Measurements from ENCODE around the gene PLD2.

The PLD2 gene

GRCh38 chr17:4806456-4806776 is 536 bp upstream of the PLD2 start:
- Histone ChIP-seq H3K14ac (ENCODE audit: low read length in 2 of 2) (peak overlapping the region in 1 of 2 experiments; percentile 2), H3K27me3 (ENCODE audit: control insufficient read depth in 1 of 2, insufficient read depth in 1 of 2, low read length in 2 of 2) (no peaks in the 10 kb centered on the region), H3K4me2 (ENCODE audit: low read length, poor library complexity, severe bottlenecking) (peak overlapping the region; percentile 74), H4K8ac (ENCODE audit: low read length) (peak overlapping the region; percentile 37), H2BK15ac (ENCODE audit: low read depth, poor library complexity, severe bottlenecking) (no peak overlapping the region), H3K27ac (ENCODE audit: low read length, poor library complexity, severe bottlenecking) (no peak overlapping the region), H3K9me3 (ENCODE audit: control insufficient read depth, low read length) (no peaks in the 10 kb centered on the region), H2BK120ac (ENCODE audit: low read depth, low read length) (no peak overlapping the region), H3K4me1 (ENCODE audit: control insufficient read depth, insufficient read depth, low read depth, low read length) (peaks cover 8% of the 10 kb centered on the region), H2AFZ (ENCODE audit: low read depth, low read length) (peak overlapping the region; percentile 76), H3K4ac (ENCODE audit: low read depth in 1 of 2, low read length in 2 of 2) (no peak overlapping the region), H3K23ac (ENCODE audit: low read length in 2 of 2) (no peak overlapping the region), H2AK5ac (ENCODE audit: low read length, severe bottlenecking) (no peak overlapping the region), H4K91ac (ENCODE audit: low read length) (no peak overlapping the region), H3K79me1 (replicated peaks; ENCODE audit: low read length, poor library complexity, severe bottlenecking) (peaks cover 29% of the 10 kb centered on the region), H3K18ac (ENCODE audit: low read depth in 1 of 2, low read length in 2 of 2) (peak overlapping the region; percentile 37), H3K4me3 (ENCODE audit: insufficient read depth in 1 of 2, low read depth in 1 of 2, low read length in 2 of 2) (peak overlapping the region; percentile 83 to 86), H2BK5ac (ENCODE audit: low read depth, low read length, poor library complexity, severe bottlenecking) (no peak overlapping the region), H3K36me3 (ENCODE audit: control insufficient read depth in 1 of 2, insufficient read depth in 2 of 2, low read depth in 1 of 2, low read length in 2 of 2) (peaks cover 22 to 23% of the 10 kb centered on the region in 2 experiments), H3K9ac (ENCODE audit: low read length) (peak overlapping the region; percentile 86), H2BK12ac (ENCODE audit: low read length in 2 of 2) (no peak overlapping the region)
- peak; percentile 9 for DNase-seq
- 0% methylated on average over 10 of the region's 16 CpGs for WGBS

DNA sequence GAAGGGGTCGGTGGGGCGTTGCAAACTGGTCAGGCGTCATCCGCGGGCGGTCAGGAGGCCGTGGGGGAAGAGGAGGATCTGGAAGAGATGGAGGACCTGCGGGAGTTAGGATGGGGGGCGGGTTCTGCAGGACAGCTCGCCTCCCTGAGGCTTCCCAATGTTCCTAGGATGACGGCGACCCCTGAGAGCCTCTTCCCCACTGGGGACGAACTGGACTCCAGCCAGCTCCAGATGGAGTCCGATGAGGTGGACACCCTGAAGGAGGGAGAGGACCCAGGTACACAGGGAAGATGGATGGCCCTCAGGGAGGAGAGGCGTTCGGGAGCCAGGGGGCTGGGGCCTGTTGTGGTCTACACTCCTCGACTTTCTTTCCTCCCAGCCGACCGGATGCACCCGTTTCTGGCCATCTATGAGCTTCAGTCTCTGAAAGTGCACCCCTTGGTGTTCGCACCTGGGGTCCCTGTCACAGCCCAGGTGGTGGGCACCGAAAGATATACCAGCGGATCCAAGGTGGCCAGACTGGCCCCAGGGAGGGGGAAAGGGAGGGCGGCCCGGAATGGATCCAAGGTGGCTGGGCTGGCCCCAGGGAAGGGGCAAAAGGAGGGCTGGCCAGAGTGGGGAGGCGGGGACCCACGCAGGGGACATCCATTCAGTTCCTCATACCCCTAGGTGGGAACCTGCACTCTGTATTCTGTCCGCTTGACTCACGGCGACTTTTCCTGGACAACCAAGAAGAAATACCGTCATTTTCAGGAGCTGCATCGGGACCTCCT is 839 bp downstream of the PLD2 start:
- Histone ChIP-seq H2BK12ac (ENCODE audit: low read length in 2 of 2) (no peak overlapping the region), H3K27me3 (ENCODE audit: control insufficient read depth in 1 of 2, insufficient read depth in 1 of 2, low read length in 2 of 2) (no peaks in the 10 kb centered on the region), H3K27ac (ENCODE audit: low read length, poor library complexity, severe bottlenecking) (no peak overlapping the region), H3K79me1 (replicated peaks; ENCODE audit: low read length, poor library complexity, severe bottlenecking) (peaks cover 29% of the 10 kb centered on the region), H3K36me3 (ENCODE audit: control insufficient read depth in 1 of 2, insufficient read depth in 2 of 2, low read depth in 1 of 2, low read length in 2 of 2) (peaks cover 24 to 28% of the 10 kb centered on the region in 2 experiments), H3K14ac (ENCODE audit: low read length in 2 of 2) (no peak overlapping the region), H4K91ac (ENCODE audit: low read length) (no peak overlapping the region), H3K4me2 (ENCODE audit: low read length, poor library complexity, severe bottlenecking) (peak overlapping the region; percentile 42), H3K23ac (ENCODE audit: low read length in 2 of 2) (no peak overlapping the region), H3K9me3 (ENCODE audit: control insufficient read depth, low read length) (no peaks in the 10 kb centered on the region), H2AK5ac (ENCODE audit: low read length, severe bottlenecking) (no peak overlapping the region), H2BK120ac (ENCODE audit: low read depth, low read length) (no peak overlapping the region), H4K8ac (ENCODE audit: low read length) (no peak overlapping the region), H3K9ac (ENCODE audit: low read length) (peak overlapping the region; percentile 80), H2AFZ (ENCODE audit: low read depth, low read length) (no peak overlapping the region), H3K4me3 (ENCODE audit: insufficient read depth in 1 of 2, low read depth in 1 of 2, low read length in 2 of 2) (peak overlapping the region; percentile 83 to 86), H2BK5ac (ENCODE audit: low read depth, low read length, poor library complexity, severe bottlenecking) (no peak overlapping the region), H3K18ac (ENCODE audit: low read depth in 1 of 2, low read length in 2 of 2) (no peak overlapping the region), H2BK15ac (ENCODE audit: low read depth, poor library complexity, severe bottlenecking) (no peak overlapping the region), H3K4ac (ENCODE audit: low read depth in 1 of 2, low read length in 2 of 2) (no peak overlapping the region), H3K4me1 (ENCODE audit: control insufficient read depth, insufficient read depth, low read depth, low read length) (peaks cover 8% of the 10 kb centered on the region)
- DNase-seq: no peak
- 40% methylated on average over 32 of the region's 32 CpGs for WGBS

DNA sequence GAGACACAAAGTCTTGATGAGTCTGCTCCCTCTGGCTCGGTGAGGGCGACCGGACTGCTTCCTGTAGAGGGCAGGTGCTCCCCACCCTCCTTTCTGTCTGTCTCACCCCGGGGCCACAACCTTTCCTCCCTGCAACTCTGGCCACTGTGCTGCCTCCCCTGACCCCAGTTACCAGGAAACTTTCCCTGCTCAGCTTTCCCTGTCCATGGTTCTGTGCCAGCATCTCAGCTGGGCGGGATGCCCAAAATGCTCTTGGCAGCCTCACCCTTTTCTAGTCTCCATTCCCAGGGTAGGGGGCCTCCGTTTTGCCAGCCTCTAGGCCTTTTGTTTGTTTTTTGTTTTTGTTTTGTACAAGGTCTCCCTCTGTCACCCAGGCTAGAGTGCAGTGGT is 1.4 kb downstream of the PLD2 start:
- H4K91ac ChIP-seq (ENCODE audit: low read length): no peak overlapping the region
- no peak overlapping the region for H2BK5ac ChIP-seq (ENCODE audit: low read depth, low read length, poor library complexity, severe bottlenecking)
- no peak overlapping the region for H2AK5ac ChIP-seq (ENCODE audit: low read length, severe bottlenecking)
- no peak for DNase-seq
- H2BK12ac ChIP-seq (ENCODE audit: low read length in 2 of 2): no peak overlapping the region
- no peak overlapping the region for H3K23ac ChIP-seq (ENCODE audit: low read length in 2 of 2)
- no peak overlapping the region for H3K4ac ChIP-seq (ENCODE audit: low read depth in 1 of 2, low read length in 2 of 2)
- no peak overlapping the region for H3K27ac ChIP-seq (ENCODE audit: low read length, poor library complexity, severe bottlenecking)
- H3K18ac ChIP-seq (ENCODE audit: low read depth in 1 of 2, low read length in 2 of 2): no peak overlapping the region
- no peak overlapping the region for H4K8ac ChIP-seq (ENCODE audit: low read length)
- H2AFZ ChIP-seq (ENCODE audit: low read depth, low read length): no peak overlapping the region
- no peak overlapping the region for H3K4me2 ChIP-seq (ENCODE audit: low read length, poor library complexity, severe bottlenecking)
- no peak overlapping the region for H3K4me3 ChIP-seq (ENCODE audit: insufficient read depth in 1 of 2, low read depth in 1 of 2, low read length in 2 of 2)
- H3K4me1 ChIP-seq (ENCODE audit: control insufficient read depth, insufficient read depth, low read depth, low read length): peaks cover 8% of the 10 kb centered on the region
- H2BK120ac ChIP-seq (ENCODE audit: low read depth, low read length): no peak overlapping the region
- no peak overlapping the region for H2BK15ac ChIP-seq (ENCODE audit: low read depth, poor library complexity, severe bottlenecking)
- 92% methylated on average over 5 of the region's 6 CpGs for WGBS
- H3K27me3 ChIP-seq (ENCODE audit: control insufficient read depth in 1 of 2, insufficient read depth in 1 of 2, low read length in 2 of 2): no peaks in the 10 kb centered on the region
- peaks cover 26 to 28% of the 10 kb centered on the region in 2 experiments for H3K36me3 ChIP-seq (ENCODE audit: control insufficient read depth in 1 of 2, insufficient read depth in 2 of 2, low read depth in 1 of 2, low read length in 2 of 2)
- peak overlapping the region; percentile 80 for H3K9ac ChIP-seq (ENCODE audit: low read length)
- H3K79me1 ChIP-seq (replicated peaks; ENCODE audit: low read length, poor library complexity, severe bottlenecking): peaks cover 29% of the 10 kb centered on the region
- no peaks in the 10 kb centered on the region for H3K9me3 ChIP-seq (ENCODE audit: control insufficient read depth, low read length)
- H3K14ac ChIP-seq (ENCODE audit: low read length in 2 of 2): no peak overlapping the region

DNA sequence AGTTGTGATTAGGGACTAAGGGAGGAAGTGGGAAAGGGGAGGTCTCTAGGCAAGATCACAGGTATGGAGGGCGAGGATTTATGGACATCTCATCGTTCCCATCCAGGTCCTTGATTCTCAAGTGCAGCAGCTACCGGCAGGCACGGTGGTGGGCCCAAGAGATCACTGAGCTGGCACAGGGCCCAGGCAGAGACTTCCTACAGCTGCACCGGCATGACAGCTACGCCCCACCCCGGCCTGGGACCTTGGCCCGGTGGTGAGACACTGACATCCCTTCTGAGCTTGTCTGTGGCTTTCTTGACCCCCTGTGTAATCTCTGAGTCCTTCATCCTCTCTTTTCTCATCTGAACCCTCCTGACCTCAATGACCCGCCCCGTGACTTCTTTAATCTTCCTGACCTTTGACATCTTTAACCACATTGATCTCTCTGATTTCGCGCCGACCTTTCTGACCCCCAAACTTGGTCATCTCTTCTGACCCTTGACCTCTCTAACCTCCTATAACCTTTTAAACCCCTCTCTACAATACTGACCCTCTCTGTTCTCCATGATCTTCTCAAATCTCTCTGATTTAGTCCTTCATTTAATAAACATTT is 3.8 kb downstream of the PLD2 start:
- Histone ChIP-seq H2AFZ (ENCODE audit: low read depth, low read length) (no peak overlapping the region), H3K4me2 (ENCODE audit: low read length, poor library complexity, severe bottlenecking) (no peak overlapping the region), H3K36me3 (ENCODE audit: control insufficient read depth in 1 of 2, insufficient read depth in 2 of 2, low read depth in 1 of 2, low read length in 2 of 2) (peaks cover 42 to 45% of the 10 kb centered on the region in 2 experiments), H3K18ac (ENCODE audit: low read depth in 1 of 2, low read length in 2 of 2) (no peak overlapping the region), H4K8ac (ENCODE audit: low read length) (no peak overlapping the region), H2BK120ac (ENCODE audit: low read depth, low read length) (no peak overlapping the region), H3K27ac (ENCODE audit: low read length, poor library complexity, severe bottlenecking) (no peak overlapping the region), H2BK5ac (ENCODE audit: low read depth, low read length, poor library complexity, severe bottlenecking) (no peak overlapping the region), H3K79me1 (replicated peaks; ENCODE audit: low read length, poor library complexity, severe bottlenecking) (peaks cover 26% of the 10 kb centered on the region), H4K91ac (ENCODE audit: low read length) (no peak overlapping the region), H3K4me1 (ENCODE audit: control insufficient read depth, insufficient read depth, low read depth, low read length) (peaks cover 8% of the 10 kb centered on the region), H3K27me3 (ENCODE audit: control insufficient read depth in 1 of 2, insufficient read depth in 1 of 2, low read length in 2 of 2) (no peaks in the 10 kb centered on the region), H3K4ac (ENCODE audit: low read depth in 1 of 2, low read length in 2 of 2) (no peak overlapping the region), H3K9ac (ENCODE audit: low read length) (no peak overlapping the region), H2BK12ac (ENCODE audit: low read length in 2 of 2) (no peak overlapping the region), H3K23ac (ENCODE audit: low read length in 2 of 2) (no peak overlapping the region), H2AK5ac (ENCODE audit: low read length, severe bottlenecking) (no peak overlapping the region), H3K14ac (ENCODE audit: low read length in 2 of 2) (no peak overlapping the region), H3K4me3 (ENCODE audit: insufficient read depth in 1 of 2, low read depth in 1 of 2, low read length in 2 of 2) (no peak overlapping the region), H2BK15ac (ENCODE audit: low read depth, poor library complexity, severe bottlenecking) (no peak overlapping the region), H3K9me3 (ENCODE audit: control insufficient read depth, low read length) (no peaks in the 10 kb centered on the region)
- 95% methylated on average over 13 of the region's 13 CpGs for WGBS
- no peak for DNase-seq

All from mesenchymal stem cell (in vitro differentiated cells and primary cell).